ENCODE data around the gene AGBL4.

The AGBL4 gene

GRCh38 chr1:48908606-48909005, 1115.1 kb downstream of the AGBL4 start:
- DNase-seq (ENCODE audit: low read depth in 2 of 2, low spot score in 1 of 2): no peak

DNA sequence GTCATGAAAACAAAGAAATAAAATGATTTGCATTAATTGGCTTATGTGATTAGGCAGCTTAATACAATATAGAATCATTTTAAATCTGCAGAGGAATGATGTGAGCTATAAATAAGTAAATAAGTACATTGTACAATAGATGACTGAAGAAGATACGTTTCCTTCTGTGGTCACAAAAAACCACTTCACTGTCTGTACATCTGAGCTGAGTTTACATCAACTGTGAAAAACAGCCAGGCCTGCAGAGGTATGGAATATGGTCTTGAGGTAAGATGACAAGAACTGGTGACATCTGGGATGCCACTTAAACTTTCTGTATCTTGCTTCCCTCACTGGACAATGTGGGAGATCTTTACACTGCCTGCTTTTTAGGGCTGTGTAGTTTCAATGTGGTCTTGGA, 1117.0 kb downstream of the AGBL4 start:
- no peak for DNase-seq (ENCODE audit: low read depth in 2 of 2, low spot score in 1 of 2)

DNA sequence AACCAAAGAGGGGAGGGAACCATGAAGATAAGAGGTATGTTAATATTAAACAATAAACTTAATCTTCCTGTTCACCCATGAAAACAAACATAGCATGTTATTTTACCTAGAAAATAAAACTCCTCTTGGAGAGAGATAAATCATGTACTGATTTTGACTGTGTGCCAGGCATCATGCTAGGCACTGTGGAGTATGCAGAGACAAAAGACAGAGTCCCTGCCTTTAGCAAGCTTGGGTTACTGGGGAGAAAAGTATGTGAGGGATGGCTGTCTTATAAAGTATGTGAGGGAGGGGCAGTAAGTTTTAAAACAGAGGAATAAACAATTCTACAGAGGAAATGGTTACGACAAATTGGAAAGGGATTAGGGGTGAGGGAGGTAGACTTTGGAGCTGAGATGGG, 1117.6 kb downstream of the AGBL4 start:
- DNase-seq (ENCODE audit: low read depth in 2 of 2, low spot score in 1 of 2): no peak

DNA sequence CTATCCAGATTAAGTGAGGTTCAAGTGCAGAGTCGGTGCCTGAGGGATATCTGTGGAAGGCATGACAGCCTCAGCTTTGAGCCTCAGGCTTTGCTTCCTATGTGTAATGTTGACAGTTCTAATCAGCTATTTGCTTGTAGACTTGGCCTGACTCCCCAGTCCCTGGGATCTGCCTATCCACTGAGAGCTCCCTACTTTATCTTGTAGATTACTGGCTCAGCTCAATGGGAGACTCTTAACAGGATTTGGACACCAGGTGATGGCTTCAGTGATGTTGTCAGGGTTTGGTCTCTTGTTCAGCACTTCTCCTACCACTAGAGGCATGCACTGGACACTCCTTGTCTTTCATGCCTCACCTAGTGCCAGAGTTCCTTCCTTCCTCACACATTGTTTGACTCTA, 1120.5 kb downstream of the AGBL4 start:
- no peak for DNase-seq (ENCODE audit: low read depth in 2 of 2, low spot score in 1 of 2)

GRCh38 chr1:48898894-48899293, 1124.9 kb downstream of the AGBL4 start:
- DNase-seq (ENCODE audit: low read depth in 2 of 2, low spot score in 1 of 2): no peak

- no peak for DNase-seq (ENCODE audit: low read depth in 2 of 2, low spot score in 1 of 2)
Observed at GRCh38 chr1:48889615-48890014, 1134.1 kb downstream of the AGBL4 start.

- DNase-seq (ENCODE audit: low read depth in 2 of 2, low spot score in 1 of 2): no peak
Observed at GRCh38 chr1:48889082-48889481, 1134.7 kb downstream of the AGBL4 start.

GRCh38 chr1:48887796-48888195, 1136.0 kb downstream of the AGBL4 start:
- no peak for DNase-seq (ENCODE audit: low read depth in 2 of 2, low spot score in 1 of 2)

DNA sequence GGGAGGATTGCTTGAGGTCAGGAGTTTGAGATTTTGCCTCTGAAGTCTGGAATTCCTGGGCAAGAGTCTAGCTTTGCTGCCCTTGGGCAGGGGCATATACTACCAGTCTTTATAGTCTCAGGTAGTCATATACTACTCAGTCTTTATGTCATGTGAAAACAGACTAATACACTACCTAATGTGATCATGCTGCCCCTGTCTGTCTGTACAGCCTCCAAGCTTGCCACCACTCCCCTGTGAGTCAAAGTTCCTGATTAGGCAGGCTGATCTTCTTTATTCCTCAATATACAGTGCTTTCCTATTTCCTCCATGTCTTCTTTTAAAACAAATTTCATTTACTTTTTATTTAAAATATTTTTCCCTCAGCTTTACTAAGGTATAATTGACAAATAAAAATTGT, 1141.7 kb downstream of the AGBL4 start:
- no peak for DNase-seq (ENCODE audit: low read depth in 2 of 2, low spot score in 1 of 2)

- no peak for DNase-seq (ENCODE audit: low read depth in 2 of 2, low spot score in 1 of 2)
Observed at GRCh38 chr1:48878191-48878940, 1145.4 kb downstream of the AGBL4 start.

DNA sequence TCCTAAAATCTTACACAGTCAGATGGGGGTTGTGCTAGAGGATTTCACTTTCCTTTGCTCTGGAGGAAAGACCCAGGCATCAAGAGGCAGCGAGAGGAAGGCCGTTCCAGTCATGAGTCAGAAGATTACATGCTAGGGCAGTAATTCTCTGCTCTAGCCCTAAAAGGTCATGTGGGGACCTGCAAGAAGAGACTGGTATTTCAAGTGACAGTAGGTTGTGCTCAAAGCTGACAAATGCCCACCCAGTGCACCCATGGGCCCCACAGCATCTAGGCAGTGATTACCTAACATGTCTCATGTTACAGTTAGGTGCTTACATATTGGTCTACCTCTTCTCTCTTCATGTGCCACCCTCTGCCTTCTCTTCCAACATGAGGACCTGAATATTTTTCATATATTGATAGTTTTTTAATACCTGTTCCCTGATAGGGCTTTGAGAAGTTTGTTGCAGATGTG, 1147.4 kb downstream of the AGBL4 start:
- DNase-seq (ENCODE audit: low read depth in 2 of 2, low spot score in 1 of 2): no peak

GRCh38 chr1:48875552-48876329, 1148.0 kb downstream of the AGBL4 start:
- DNase-seq (ENCODE audit: low read depth in 2 of 2, low spot score in 1 of 2): no peak

DNA sequence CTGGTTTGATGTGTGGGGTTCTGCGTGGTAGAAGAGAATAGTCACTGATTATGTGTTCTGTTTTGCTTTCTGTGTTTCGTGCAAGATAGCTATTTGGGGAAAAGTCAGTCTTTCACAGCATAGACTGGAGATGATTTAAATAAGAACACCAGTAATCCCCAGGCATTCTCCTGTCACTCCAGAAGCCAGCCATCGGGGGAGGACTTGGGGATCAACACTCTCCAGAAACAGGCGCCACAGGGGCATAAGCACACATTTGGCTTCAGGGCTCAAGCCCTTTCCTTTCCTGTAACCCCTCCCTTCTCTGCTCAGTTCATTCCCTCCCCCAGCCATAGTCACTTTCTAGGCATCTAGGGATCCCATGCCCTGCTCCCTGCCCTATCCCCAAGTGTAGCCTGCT, 1149.8 kb downstream of the AGBL4 start:
- DNase-seq (ENCODE audit: low read depth in 2 of 2, low spot score in 1 of 2): no peak

GRCh38 chr1:48870596-48870995, 1153.2 kb downstream of the AGBL4 start:
- DNase-seq (ENCODE audit: low read depth in 2 of 2, low spot score in 1 of 2): no peak

DNA sequence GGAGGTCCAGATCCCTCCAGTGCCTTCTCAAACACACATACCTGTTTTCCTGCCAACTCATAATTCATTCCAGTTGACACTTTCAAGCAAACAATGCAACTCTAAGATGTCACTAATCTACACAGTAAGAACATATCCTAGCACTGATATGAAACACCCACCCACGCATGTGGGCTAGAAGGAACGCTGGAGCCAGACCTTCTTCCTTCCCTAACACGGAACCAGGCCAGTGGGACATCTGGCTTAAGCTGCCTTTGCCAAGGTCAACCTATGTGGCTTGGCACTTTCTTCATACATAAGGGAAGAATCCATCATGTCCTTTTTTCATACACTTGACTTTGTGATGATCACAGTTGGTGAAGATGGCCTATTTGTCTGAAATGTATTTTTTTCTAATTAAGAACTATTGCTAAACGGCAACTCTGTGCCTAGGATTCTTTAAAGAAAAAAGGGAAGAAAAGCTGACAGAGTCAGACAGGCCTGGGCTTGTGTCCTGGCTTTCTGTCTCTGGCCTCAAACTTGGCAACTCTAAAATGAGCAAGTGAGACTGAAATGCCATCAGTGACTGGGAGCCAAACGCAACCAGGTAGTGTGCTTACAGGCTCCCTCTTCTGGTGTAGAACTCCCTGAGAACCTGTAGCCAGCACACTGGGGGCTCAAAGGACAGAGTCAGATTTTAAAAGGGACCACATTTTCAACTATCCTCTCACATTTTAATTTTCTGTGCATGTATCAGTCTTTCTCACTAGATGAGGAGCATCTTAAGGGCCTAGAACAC, 1154.4 kb downstream of the AGBL4 start:
- DNase-seq (ENCODE audit: low read depth in 2 of 2, low spot score in 1 of 2): no peak

DNA sequence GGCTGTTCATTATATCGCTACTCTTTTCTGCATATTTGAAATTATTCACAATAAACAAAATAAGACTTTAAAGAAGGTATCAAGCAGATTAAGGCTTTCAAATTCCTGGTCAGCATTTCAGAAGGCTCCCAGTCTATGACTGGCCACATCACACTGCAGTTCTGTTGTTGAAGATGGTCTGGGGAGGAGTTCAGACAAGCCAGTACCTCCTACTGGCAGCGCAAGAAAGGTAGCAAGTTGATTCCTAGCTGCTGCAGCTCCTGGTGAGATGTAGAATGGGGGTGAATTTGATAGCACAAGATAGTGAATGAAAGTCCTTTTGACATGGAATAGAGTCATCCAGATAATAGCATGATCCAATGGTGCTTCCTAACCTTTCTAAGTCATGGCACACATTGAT, 1158.8 kb downstream of the AGBL4 start:
- DNase-seq (ENCODE audit: low read depth in 2 of 2, low spot score in 1 of 2): no peak

DNA sequence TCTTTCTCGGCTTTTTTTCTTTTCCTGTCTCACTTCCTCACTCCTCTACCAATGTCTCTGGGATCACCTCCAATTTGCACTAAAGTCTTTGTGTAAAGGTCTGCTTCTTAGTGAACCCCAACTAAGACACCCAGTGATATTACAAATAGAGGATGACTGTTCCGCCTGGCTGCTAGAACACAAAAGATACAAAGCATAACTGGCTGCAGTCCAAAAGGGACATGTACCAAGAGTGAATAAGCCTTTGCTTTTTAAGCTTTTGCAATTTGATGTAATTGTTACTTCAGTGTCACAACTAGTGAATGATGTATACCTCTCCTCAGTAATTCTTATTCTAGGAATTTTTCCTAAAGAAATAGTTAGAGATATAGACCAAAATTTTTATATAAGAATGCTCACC, 1164.3 kb downstream of the AGBL4 start:
- DNase-seq (ENCODE audit: low read depth in 2 of 2, low spot score in 1 of 2): no peak

DNA sequence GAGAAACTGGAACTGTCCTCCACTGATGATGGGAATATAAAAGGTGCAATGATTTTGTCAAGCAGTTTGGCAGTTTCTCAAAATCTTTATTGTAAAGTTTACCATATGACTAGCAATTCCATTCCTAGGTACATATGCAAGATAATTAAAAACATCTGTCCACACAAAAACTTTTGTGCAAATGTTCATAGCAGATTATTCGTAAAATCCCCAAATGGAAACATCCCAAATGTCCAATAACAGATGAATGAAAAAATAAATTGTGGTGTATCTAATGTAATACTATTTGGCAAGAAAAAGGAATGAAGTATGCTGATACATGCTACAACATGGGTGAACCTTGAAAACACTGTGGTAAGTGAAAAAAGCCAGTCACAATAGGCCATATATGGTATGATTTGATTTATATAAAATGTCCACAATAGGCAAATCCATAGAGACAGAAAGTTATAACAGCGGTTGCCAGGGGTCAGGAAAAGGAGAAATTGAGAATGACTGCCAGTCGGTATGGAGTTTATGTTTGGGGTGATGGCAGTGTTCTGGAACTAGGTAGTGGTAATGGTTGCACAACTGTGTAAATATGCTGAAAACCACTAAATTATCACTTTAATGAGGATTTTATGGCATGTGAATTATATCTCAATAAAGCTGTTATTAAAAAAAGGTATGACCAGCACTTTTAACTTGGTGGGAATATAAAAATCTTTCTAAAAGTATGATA, 1165.4 kb downstream of the AGBL4 start:
- DNase-seq (ENCODE audit: low read depth in 2 of 2, low spot score in 1 of 2): no peak

DNA sequence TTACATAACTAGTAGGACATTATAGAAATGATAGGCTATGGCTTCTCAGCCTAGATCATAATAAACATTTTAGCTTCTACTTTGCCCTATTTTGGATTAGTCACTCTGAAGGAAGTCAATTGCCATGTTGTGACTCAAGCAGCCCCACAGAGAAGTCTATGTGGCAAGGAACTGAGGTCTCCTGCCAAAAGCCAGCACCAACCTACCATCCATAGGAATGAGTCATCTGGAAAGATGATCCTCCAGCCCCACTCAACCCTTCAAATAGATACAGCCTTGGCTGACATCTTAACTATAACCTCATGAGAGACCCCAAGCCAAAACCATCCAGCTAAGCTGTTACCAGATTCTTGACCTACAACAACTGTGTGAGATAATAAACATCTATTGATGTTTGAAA, 1170.7 kb downstream of the AGBL4 start:
- no peak for DNase-seq (ENCODE audit: low read depth in 2 of 2, low spot score in 1 of 2)

DNA sequence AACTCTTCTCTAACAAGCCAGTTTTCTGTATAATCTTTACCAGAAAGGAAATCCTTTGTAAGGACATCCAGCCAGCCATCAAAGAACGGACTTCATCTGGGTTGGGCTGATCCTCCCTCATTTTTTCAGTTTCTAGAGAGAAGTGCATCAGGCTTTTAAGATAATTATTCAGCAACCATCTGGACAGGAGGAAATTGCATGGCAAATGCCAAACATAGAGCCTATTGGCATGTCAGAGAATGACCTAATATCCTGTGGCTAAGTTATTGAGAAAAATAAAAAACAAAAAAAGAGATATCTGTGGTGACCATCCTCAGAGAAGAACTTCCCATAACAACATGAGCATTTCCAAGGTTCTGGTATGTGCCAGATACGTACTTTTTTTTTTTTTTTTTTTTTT, 1172.1 kb downstream of the AGBL4 start:
- DNase-seq (ENCODE audit: low read depth in 2 of 2, low spot score in 1 of 2): no peak

GRCh38 chr1:48848035-48848434, 1175.7 kb downstream of the AGBL4 start:
- DNase-seq (ENCODE audit: low read depth in 2 of 2, low spot score in 1 of 2): no peak
